Epithelial cell of esophagus (primary cell): ENCODE results near the gene ABCG4.
A peak's percentile ranks its signal among the peaks of the same experiment; 100 is the strongest.
"Not testable (repeated sequence)": the region's sequence is repeated elsewhere in the genome, so short reads cannot be mapped to it uniquely, and the experiment has no call there.

Experiments
- DNase-seq: peaks from one replicate; pipeline ENCODE4 v3.0.0; 2010; ENCODE audit warnings: low read depth
- H3K4me3 ChIP-seq: 2 replicates; pipeline ENCODE4 v1.5.1; 2011; ENCODE audit warnings: mild to moderate bottlenecking, low read length, control low read depth
- CTCF ChIP-seq: IDR thresholded peaks from 2 replicates; pipeline ENCODE4 v1.5.1; 2011; ENCODE audit warnings: low read depth, mild to moderate bottlenecking, low read length, control low read depth, inconsistent platforms; ENCODE audit not compliant: insufficient read depth; ENCODE audit errors: missing control alignments

Gene ABCG4

GRCh38 chr11:119188887-119189286 lies 40.0 kb downstream of the ABCG4 start:
- no peak overlapping the region for H3K4me3 ChIP-seq

GRCh38 chr11:119189393-119189792 lies 40.5 kb downstream of the ABCG4 start:
- H3K4me3 ChIP-seq: no peak overlapping the region
- no peak for TF ChIP-seq CTCF

More at GRCh38 chr11:119188887-119189286, 40.0 kb downstream of the ABCG4 start:
- DNase-seq: no peak
- no peak for TF ChIP-seq CTCF

GRCh38 chr11:119190531-119190930 lies 41.7 kb downstream of the ABCG4 start:
- no peak overlapping the region for H3K4me3 ChIP-seq
- no peak for DNase-seq
- no peak for TF ChIP-seq CTCF

More at GRCh38 chr11:119189393-119189792, 40.5 kb downstream of the ABCG4 start:
- DNase-seq: no peak

GRCh38 chr11:119191265-119191664 lies 42.4 kb downstream of the ABCG4 start:
- DNase-seq: peak; percentile 57
- not testable (repeated sequence) for H3K4me3 ChIP-seq

- no peak for TF ChIP-seq CTCF
- DNase-seq: peak; percentile 70
- H3K4me3 ChIP-seq: no peak overlapping the region
Measured at GRCh38 chr11:119192111-119192510, 43.3 kb downstream of the ABCG4 start.

- no peak for TF ChIP-seq CTCF
- H3K4me3 ChIP-seq: no peak overlapping the region
- no peak for DNase-seq
Measured at GRCh38 chr11:119193001-119193400, 44.1 kb downstream of the ABCG4 start.

GRCh38 chr11:119193626-119194025 lies 44.8 kb downstream of the ABCG4 start:
- DNase-seq: no peak
- no peak for TF ChIP-seq CTCF
- H3K4me3 ChIP-seq: no peak overlapping the region
